ENCODE results near the gene MAPK1.
"Not testable (repeated sequence)": the region's sequence is repeated elsewhere in the genome, so short reads cannot be mapped to it uniquely, and the experiment has no call there.

- TF ChIP-seq EZH2 (IDR thresholded peaks at IDR 0.05; ENCODE audit: low read length, missing control alignments); CTCF (conservative IDR thresholded peaks at IDR 0.05 in 1 of 2, IDR thresholded peaks at IDR 0.05 in 1 of 2; ENCODE audit: low read depth in 1 of 2, low read length in 2 of 2): not testable (repeated sequence)
These were observed 138.3 kb downstream of the MAPK1 start for GRCh38 chr22:21729184-21729583.

All from fibroblast of lung (primary cell).